Cardiac ventricle fibroblast (primary cell): ENCODE results near the gene C4orf50. TPM values are rescaled to one million over a fixed set of nuclear protein-coding genes. Genes with fewer than 3 reads are reported as not detected.

Experiments used
- total RNA-seq: library from RNA; depleted of rRNA; stranded (reverse); fragments of >200 nt; gene quantifications from 2 replicates; pipeline ENCODE4 v1.2.3, GENCODE V29; 2015

The C4orf50 gene
- total RNA-seq, result not detected in 2 replicates

GRCh38 chr4:6018331-6018730 is at the start of gene C4orf50:
Gene C4orf50, minus strand, starts transcription at chr4:6018431.

GRCh38 chr4:5893004-5893580 is 125.1 kb downstream of the C4orf50 start, which contains the start of gene CRMP1:
Gene CRMP1, minus strand, starts transcription at chr4:5893086. Its CDS starts 117 bp downstream, at chr4:5892969.

Other genes starting within 250 kb of the C4orf50 start
- gene CRMP1, start 125.3 kb downstream of the C4orf50 start, total RNA-seq, result 0.06 TPM in 1 of 2 replicates, not detected in the other
- gene JAKMIP1, start 182.1 kb upstream of the C4orf50 start, total RNA-seq, result not detected in 2 replicates